GM12875 (cell line): ENCODE data around the gene MYO5B.

Experiments
- H3K4me3 ChIP-seq: one replicate; pipeline ENCODE4 v1.5.1; 2011; ENCODE audit warnings: low read depth, low read length, control low read depth
- TF ChIP-seq, protein P1 (sequence below): IDR thresholded peaks from 2 replicates; pipeline ENCODE4 v1.5.1; 2011; ENCODE audit warnings: low read depth, mild to moderate bottlenecking, control low read depth, inconsistent platforms, low read length, moderate library complexity, borderline replicate concordance; ENCODE audit not compliant: insufficient read depth

The MYO5B gene

DNA sequence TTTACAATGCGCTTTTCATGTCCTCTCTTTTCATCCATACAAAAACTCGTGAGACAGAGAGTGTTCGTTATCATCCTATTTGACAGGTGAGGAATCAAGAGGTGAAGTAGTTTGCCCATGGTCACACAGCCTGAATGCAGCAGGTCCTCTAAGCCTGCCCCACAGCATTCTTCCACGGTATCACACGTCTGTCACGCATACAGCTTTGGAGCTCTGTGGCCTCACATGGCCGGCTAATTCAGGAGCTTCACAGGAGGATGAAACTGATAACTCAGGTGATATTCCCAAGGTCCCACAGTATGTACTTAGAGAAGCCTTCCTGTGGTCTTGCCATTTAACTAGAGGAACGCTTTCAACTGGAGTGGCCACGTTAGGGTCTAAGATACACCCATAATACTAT lies 59.0 kb downstream of the MYO5B start:
- TF ChIP-seq, protein P1, sequence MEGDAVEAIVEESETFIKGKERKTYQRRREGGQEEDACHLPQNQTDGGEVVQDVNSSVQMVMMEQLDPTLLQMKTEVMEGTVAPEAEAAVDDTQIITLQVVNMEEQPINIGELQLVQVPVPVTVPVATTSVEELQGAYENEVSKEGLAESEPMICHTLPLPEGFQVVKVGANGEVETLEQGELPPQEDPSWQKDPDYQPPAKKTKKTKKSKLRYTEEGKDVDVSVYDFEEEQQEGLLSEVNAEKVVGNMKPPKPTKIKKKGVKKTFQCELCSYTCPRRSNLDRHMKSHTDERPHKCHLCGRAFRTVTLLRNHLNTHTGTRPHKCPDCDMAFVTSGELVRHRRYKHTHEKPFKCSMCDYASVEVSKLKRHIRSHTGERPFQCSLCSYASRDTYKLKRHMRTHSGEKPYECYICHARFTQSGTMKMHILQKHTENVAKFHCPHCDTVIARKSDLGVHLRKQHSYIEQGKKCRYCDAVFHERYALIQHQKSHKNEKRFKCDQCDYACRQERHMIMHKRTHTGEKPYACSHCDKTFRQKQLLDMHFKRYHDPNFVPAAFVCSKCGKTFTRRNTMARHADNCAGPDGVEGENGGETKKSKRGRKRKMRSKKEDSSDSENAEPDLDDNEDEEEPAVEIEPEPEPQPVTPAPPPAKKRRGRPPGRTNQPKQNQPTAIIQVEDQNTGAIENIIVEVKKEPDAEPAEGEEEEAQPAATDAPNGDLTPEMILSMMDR = no peak
- no peak overlapping the region for H3K4me3 ChIP-seq

DNA sequence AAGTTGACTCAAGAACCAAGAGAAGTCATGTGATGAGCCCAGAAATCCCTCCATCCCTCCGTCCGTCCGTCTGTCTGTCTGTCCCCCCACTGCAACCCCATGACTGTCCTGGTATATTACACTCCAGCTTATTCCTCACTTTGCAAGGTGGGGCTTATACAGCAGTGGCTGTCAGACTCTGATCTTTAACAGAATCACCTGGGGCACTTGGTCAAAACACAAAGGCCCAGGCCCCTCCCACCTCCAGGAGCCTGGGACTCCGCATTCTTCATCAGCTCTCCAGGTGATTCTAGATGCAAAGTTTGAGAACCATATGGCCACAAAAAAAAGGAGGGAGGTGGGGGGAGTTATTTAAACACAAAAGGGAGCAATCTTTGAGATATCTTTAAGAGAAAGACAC lies 61.4 kb downstream of the MYO5B start:
- TF ChIP-seq, protein P1 = no peak
- no peak overlapping the region for H3K4me3 ChIP-seq

DNA sequence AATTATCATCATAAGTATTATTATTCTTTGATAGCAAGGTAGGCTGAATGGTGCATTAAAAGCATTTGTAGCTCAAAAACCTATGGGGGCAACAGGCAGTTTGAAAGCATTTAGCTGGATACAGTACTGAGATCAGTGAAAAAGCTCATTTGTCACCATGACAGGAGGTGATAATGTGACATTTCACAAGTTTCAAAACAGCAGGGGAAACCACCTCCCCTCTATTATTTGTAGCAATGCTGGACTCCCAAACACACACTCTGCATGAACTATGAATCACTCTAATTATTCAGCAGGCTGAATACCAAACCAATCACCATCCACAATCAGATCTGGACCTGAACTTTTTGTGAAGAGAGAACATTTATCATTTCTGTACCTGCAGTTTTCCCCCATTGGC lies 63.4 kb downstream of the MYO5B start:
- TF ChIP-seq, protein P1 = no peak
- H3K4me3 ChIP-seq = no peak overlapping the region

DNA sequence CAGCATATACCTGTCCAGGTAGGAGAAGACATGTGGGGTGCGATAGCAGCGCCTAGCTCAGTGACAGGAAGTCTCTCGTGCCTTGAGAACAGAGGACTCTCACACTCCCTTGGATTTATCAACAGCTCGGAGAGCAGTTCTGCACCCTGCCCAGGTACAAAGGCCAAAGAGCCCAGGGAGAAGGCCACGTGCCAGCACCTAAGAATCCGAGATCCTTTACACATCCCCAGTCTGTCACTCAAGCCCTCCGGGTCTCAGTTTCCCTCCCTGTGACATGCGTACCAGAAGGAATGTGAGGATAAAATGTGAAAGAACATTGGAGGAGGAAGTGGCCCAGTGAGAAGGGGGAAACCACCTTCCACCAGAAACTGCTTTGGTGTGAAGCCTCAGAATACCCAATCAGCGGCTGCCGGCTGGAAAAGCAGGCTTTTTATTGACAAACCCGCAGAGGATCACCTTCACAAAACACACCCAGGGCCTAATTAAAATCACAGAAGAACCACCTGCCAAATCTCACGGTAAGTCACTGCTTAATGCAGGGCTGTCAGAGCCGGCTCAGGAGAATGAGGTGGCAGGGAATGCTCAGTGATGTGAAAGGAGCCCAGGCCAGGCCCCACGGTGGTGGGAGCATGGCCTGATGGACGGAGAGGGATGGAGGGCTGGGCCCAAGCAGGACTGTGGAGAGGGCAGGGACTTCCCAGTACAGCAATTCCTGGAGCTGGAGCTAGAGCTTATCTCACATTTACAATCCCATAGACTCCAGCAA lies 66.3 kb downstream of the MYO5B start:
- H3K4me3 ChIP-seq = no peak overlapping the region
- TF ChIP-seq, protein P1 = no peak

DNA sequence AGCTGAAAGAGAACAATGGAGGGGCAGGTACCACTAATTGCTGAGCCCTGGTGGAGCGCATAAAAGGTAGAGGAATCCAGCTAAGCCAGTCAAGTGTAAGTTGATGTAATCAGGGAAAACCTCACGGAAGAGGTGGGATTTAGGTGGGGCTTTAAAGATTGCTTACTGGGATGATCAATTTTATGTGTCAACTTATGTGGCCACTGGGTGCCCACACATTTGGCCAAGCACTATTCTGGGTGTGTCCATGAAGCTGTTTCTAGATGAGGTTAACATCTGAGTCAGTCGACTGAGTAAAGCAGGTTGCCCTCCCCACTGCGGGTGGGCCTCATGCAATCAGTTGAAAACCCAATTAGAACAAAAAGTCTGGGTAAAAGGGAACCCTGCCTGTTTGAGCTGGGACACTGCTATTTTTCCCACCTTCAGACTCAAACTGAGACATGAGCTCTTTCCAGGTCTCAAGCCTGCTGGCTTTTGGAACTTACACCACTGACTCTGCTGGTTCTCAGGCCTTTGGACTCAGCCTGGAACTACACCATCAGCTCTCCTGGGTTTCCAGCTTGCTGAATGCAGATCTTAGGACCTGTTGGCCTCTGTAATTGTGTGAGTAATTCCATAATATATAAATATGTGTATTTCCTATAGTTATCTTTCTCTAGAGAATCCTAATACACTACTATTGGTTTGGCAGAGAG lies 67.3 kb downstream of the MYO5B start:
- TF ChIP-seq, protein P1 = no peak

DNA sequence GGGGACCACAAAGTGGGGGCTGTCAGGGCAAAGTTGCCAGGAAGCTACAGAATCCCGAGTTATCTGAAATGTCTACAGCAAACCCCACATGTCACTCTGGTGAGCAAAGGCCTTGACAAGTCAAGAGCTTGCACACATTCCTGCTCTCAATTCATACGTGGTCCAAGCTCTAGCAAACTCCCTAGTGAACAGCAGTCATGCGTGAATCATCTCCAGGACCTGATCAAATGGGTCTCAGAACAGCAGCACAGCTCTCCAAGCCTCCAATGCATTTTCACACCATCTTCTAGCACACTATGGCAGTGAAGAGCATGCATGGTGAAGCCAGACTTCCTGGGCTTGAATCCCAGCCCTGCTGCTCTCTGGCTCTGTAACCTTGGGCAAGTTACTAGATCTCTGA lies 68.5 kb downstream of the MYO5B start:
- TF ChIP-seq, protein P1 = no peak
- no peak overlapping the region for H3K4me3 ChIP-seq

More for the DNA sequence above, 67.3 kb downstream of the MYO5B start:
- H3K4me3 ChIP-seq = no peak overlapping the region

DNA sequence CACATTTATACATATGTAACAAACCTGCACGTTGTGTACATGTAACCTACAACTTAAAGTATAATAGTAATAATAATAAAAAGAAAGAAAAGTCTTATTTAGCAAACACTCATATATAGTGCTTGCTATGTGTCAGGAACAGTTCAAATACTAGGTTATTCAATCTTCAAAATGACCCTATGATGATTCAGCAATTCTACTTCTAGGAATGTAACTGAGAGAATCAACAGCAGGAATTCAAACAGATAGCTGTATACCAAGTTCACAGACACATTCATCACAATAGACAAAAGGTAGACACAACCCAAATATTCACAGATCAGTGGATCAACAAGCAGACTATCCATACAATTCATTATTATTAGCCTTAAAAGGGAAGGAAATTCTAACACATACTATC lies 69.5 kb downstream of the MYO5B start:
- TF ChIP-seq, protein P1 = no peak
- no peak overlapping the region for H3K4me3 ChIP-seq
